ENCODE data around the gene CADPS2. TPM values are rescaled to one million over a fixed set of nuclear protein-coding genes. Genes with fewer than 3 reads are reported as not detected.

CADPS2 gene
- total and polyA plus RNA-seq, 2 of the 8 experiments (the other 6 are each of a cell fraction or from before 2014, with no cell fraction given), result 8.9 to 22.3 TPM

DNA sequence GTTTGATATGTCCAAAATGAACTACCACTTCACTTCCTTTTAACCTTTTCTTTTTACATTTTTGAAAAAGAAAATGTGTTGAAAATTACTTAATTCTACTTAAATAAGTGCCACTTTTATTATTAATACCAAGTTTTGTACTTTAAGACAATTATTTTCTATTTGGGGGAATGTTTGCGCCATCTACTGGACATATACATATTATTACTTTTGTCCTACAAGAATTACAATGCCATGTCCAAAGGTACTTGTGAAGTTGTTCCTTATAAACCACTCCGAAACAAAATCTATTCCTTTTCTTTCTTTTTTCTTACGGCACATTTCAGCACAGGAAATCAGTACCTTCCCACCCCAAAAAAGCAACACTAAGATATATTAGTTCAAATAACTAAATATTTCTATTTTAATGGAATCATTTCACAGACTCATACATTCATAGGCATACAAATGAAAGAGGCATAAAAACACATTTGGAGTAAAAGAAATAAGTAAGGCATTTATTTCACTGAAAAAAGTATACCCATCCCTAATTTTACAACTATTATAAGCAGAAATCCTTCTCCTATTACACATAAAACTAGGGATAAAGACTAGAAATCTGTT lies 357.3 kb downstream of the CADPS2 start:
- CTCF ChIA-PET (ENCODE audit: partially characterized antibody), result interaction anchor here (0.6 to 8.3 kb wide), 26 partner anchors 15 to 373 kb away, joined by 3 to 88 read pairs (median 4); no protein-coding TSS in a partner anchor

More for the DNA sequence above, 357.3 kb downstream of the CADPS2 start:
- Histone ChIP-seq H4K5ac (ENCODE audit: insufficient read length, low read depth, low read length) (no peak overlapping the region), H3K36me3 (ENCODE audit: control insufficient read depth in 2 of 4, insufficient read depth in 4 of 4, low read length in 3 of 4) (no peaks in the 10 kb centered on the region), H3K9me3 (ENCODE audit: insufficient read depth in 2 of 2, low read depth in 1 of 2, low read length in 1 of 2) (no peaks in the 10 kb centered on the region), H3K4me2 (ENCODE audit: insufficient read depth in 1 of 2, low read depth in 2 of 2, low read length in 2 of 2) (no peak overlapping the region), H3K79me1 (ENCODE audit: low read depth, low read length) (no peaks in the 10 kb centered on the region), H2BK120ac (replicated peaks; ENCODE audit: low read depth, low read length) (no peak overlapping the region), H2BK12ac (ENCODE audit: low read depth, low read length) (no peak overlapping the region), H2BK5ac (ENCODE audit: low read depth, low read length) (no peak overlapping the region), H3K14ac (ENCODE audit: insufficient read length) (no peak overlapping the region), H3K27ac (ENCODE audit: low read depth, low read length) (no peak overlapping the region), H2BK20ac (ENCODE audit: low read length) (no peak overlapping the region), H3K27me3 (replicated peaks in 1 of 4; ENCODE audit: control insufficient read depth in 3 of 4, extremely low read depth in 1 of 4, insufficient read depth in 3 of 4, low read length in 3 of 4) (no peaks in the 10 kb centered on the region), H4K8ac (ENCODE audit: extremely low read depth, insufficient read depth, low read length) (no peak overlapping the region), H3K56ac (replicated peaks; ENCODE audit: insufficient read length, low read depth, low read length) (no peak overlapping the region), H3K23ac (ENCODE audit: insufficient read length) (no peak overlapping the region), H2AFZ (ENCODE audit: low read length) (no peak overlapping the region), H3K23me2 (ENCODE audit: low read depth, low read length) (no peaks in the 10 kb centered on the region; the same call in 1 of the 2 replicates), H4K91ac (replicated peaks; ENCODE audit: insufficient read length, low read length) (no peak overlapping the region), H3K79me2 (ENCODE audit: control insufficient read depth in 1 of 2, insufficient read depth in 2 of 2, low read length in 2 of 2) (no peaks in the 10 kb centered on the region), H2AK5ac (ENCODE audit: low read depth, low read length) (no peak overlapping the region), H2BK15ac (ENCODE audit: low read length) (no peak overlapping the region), H3K9ac (replicated peaks in 1 of 4; ENCODE audit: extremely low read depth in 1 of 4, low read depth in 3 of 4, low read length in 3 of 4) (no peak overlapping the region), H3K18ac (ENCODE audit: extremely low read depth, low read length) (no peak overlapping the region), H3K4ac (replicated peaks; ENCODE audit: insufficient read length, low read depth, low read length) (no peak overlapping the region), H3K4me1 (replicated peaks in 1 of 4; ENCODE audit: control insufficient read depth in 3 of 4, insufficient read depth in 4 of 4, low read length in 3 of 4) (no peaks in the 10 kb centered on the region), H3K4me3 (ENCODE audit: extremely low read depth in 1 of 4, insufficient read depth in 2 of 4, low read depth in 3 of 4, low read length in 4 of 4) (no peak overlapping the region), H4K20me1 (replicated peaks in 1 of 2; ENCODE audit: control insufficient read depth in 1 of 2, insufficient read depth in 2 of 2, low read length in 2 of 2) (no peaks in the 10 kb centered on the region)
- 55% methylated on average over 3 of the region's 3 CpGs; no CpG with 5 or more reads in 1 of the 2 experiments for WGBS, 2 experiments (ENCODE audit: extremely low coverage in 1 of 2, insufficient coverage in 1 of 2, insufficient read length in 1 of 2, insufficient replicate concordance in 2 of 2, low coverage in 1 of 2, low lambda C conversion rate in 2 of 2, missing lambda C conversion rate in 1 of 2)
- no peak for FAIRE-seq
- TF ChIP-seq CHD1 (IDR thresholded peaks at IDR 0.05; ENCODE audit: low read depth, low read length) (no peak), RAD21 (IDR thresholded peaks at IDR 0.05 in 1 of 2, conservative IDR thresholded peaks at IDR 0.05 in 1 of 2; ENCODE audit: low read depth in 2 of 2, low read length in 2 of 2) (peak; percentile 52 to 71), SRF (IDR thresholded peaks at IDR 0.05; ENCODE audit: low read depth, low read length) (no peak)
- TF ChIP-seq, protein P1, sequence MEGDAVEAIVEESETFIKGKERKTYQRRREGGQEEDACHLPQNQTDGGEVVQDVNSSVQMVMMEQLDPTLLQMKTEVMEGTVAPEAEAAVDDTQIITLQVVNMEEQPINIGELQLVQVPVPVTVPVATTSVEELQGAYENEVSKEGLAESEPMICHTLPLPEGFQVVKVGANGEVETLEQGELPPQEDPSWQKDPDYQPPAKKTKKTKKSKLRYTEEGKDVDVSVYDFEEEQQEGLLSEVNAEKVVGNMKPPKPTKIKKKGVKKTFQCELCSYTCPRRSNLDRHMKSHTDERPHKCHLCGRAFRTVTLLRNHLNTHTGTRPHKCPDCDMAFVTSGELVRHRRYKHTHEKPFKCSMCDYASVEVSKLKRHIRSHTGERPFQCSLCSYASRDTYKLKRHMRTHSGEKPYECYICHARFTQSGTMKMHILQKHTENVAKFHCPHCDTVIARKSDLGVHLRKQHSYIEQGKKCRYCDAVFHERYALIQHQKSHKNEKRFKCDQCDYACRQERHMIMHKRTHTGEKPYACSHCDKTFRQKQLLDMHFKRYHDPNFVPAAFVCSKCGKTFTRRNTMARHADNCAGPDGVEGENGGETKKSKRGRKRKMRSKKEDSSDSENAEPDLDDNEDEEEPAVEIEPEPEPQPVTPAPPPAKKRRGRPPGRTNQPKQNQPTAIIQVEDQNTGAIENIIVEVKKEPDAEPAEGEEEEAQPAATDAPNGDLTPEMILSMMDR (IDR thresholded peaks at IDR 0.05; ENCODE audit: control extremely low read depth in 1 of 3, insufficient read depth in 1 of 3, low read depth in 1 of 3, low read length in 3 of 3), result peak in 2 of 3 experiments; percentile 21 to 23; a peak in 2 of 4 replicates
- POLR2A ChIA-PET (ENCODE audit: partially characterized antibody), result interaction anchor here (1.1 kb wide), 1 partner anchor 392 kb away, joined by 3 read pairs; no protein-coding TSS in a partner anchor
- no peak for DNase-seq (ENCODE audit: low read depth in 1 of 2, low spot score in 2 of 2)

Data from H1 (cell line).